Activated gamma-delta T cell treated with anti-CD3 and anti-CD28 coated beads, Interleukin-2, amount 50 U/mL, for 16 hours (primary cell): ENCODE data around the gene CDH23.
A peak's percentile ranks its signal among the peaks of the same experiment; 100 is the strongest.

Experiments used
- DNase-seq: peaks from one replicate; pipeline ENCODE4 v3.0.0-alpha.2; 2020; ENCODE audit warnings: low read depth

CDH23 gene

DNA sequence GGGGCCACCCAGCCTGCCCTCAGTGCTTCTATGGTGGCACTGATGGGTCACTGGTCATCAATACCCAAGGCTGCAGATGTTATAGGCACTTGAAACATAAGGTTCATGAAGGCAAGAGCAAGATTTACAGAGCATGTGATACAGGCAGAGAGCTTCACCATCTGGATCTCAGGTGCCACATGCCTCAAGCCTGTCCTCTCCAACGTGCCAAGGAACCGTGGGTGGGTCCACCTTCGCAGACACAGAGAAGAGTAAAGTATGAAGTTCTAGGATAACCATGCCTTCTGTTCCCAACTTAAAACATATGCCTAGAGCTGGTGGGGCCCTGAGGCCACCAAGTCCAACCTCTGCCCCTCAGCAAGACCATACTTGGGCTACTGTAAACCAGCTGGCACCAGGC lies 26.7 kb upstream of the CDH23 start:
- DNase-seq: no peak

DNA sequence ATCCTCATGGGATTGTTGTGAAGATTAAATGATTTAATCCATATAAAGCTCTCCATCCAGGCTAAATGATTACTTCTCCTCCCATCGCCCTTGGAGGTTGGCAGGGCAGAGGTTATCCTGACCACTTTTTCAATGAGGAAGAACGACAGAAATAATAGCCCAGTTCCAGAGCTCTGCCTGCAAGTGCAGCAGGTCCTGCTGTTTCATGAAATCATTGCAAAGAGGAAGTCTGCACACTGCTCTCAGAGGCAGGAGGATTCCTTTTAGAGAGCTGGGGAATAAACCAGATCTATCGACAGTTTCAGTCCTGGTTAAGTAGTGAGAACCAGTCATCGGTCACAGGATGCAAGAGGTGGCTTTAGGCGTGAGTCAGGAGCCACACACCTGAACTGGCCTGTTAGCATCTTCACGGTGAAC lies 25.0 kb upstream of the CDH23 start:
- no peak for DNase-seq

DNA sequence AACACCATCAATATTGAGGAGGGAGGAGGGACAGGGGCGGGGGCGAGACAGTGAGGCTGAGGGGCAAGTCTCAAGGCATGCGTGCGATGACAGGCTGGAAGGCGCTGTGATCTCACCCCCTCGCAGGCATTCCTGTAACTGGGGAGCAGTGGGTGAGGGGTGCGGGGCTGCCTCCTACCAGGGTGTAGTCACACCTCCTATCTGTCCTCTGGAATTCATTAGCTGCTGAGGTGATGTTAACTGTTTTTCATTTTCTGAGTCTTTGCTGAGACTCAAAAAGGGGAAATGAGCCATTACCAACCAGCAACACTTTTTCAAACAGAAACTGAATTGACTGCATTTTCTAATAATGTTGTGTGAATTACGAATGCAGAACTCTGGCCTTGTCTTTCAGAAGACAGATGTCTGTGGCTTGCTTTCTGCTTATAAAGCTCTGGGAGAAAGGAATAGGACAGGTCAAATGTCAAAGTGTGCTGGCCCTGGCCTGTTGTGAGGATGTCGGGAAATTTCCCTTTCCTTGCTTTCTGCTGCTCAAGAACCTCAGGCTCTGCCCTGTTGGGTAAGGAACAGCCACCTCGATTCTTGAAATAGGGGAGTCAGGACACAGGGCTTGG lies 23.7 kb upstream of the CDH23 start:
- DNase-seq: no peak

DNA sequence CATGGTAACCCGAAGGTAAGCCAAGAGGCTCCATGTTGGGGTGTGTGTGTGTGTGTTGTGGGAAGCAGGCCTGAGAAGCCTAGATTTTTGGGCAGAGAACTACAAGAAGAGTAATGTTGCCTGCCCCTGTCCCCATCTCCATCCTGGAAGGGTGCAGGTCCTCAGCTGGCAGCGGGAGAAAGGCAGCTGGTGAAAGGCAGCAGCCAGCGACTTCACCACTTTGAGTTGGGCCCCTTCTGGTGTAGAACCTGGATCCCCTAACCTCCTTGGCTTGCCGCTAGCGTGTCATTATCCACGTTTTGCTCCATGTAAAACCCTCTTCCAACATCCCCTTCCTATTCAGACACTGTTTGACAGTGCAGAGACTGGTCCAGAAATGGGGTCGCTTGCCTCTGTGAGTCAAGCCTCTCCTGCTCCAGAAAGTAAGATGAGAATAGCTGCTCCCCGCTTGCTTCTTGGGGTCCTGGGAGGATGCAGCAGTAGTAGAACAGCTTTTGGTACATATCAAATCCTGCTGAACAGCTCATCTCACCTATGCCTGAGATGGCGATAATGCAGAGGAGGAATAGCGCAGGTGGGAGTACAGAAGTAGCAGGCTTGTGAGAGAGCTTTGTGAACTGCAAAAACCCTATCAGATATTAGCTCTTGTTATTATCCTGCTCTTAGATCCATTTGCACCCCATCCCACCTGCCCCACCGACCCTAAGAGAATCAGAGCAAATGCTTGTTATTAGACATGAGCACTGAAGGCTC lies 22.1 kb upstream of the CDH23 start:
- no peak for DNase-seq

DNA sequence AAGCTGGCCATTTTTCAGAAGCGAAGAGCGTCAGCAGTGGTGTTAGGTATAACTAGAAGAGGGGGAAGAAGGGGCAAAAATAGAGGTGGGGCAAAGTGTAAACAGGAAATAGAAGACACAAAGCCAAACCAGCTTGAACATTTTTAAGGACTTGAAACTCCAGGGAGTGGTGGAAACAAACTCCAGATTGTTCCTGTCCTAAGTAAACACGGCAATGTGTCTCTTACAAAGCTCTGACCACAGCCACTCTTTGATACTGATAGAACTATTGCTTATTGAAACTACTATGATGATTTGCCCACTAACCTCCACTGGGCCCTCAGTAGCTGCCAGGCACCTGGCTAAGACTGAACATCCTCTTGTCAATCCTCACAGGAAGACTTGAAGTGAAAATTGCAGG lies 20.8 kb upstream of the CDH23 start:
- no peak for DNase-seq

DNA sequence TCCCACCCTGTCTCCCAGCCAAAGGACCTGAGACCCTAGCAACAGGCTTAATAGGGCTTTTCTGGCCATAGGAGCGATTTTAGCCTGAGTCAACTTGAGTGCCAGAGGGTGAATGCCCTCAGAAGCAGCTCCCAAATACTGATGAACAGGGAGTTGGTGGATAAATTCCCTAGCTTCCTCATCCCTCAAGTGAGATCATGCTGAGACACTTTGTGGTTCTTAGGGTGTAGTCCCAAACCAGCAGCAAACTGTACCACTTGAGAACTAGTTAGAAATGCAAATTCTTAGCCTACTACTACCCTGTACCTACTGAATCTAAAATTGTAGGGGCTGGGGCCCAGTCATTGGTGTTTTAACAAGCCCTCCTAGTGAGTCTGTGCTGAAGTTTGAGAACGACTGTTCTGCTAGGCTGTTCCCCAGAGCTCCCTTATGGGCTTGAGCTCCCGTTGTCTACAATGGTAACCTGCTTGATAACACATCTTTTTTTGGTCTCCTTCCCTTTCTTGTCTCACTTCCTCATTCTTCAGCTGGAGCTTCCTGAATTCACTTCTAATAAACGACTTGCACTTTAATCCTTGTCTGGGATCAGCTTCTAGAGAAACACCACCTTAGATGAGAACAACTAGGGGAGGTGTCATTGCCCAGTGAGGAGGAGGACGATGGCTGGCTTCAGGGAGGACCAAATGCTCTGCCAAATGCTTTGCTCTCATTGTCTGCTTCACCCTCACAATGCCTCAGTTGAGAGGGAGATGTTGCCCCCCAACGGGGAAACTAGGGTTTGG lies 18.2 kb upstream of the CDH23 start:
- DNase-seq: no peak

DNA sequence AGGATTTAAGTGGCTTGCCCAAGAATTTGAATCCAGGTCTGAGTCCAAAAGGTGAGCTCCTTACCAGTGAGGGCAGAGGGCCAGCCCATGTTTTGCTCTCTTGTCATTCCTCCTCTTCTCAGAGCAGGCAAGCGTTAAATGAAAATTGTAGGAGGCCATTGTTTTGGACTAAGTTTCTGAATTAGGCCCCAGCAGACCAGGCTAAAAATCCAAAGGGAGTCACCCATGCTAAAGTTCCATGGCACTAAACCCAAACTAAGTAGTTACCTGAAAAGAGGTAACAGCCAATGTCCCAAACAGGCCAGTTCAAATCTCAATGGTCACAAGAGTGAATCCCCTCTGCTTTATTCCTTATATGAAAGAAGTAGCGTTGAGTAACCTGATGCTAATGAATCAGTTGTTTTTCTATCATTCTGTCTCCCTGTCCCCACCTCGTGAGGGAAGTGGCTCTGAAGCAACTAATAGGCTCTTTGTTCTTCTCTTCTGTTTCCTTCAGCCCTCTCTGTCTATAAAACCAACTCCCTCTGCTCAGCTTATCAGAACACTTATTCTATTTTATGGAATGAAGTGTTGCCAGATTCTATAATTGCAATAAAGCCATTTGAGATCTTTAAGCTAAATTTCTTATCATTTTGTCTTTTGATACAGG lies 17.5 kb upstream of the CDH23 start:
- DNase-seq: no peak

DNA sequence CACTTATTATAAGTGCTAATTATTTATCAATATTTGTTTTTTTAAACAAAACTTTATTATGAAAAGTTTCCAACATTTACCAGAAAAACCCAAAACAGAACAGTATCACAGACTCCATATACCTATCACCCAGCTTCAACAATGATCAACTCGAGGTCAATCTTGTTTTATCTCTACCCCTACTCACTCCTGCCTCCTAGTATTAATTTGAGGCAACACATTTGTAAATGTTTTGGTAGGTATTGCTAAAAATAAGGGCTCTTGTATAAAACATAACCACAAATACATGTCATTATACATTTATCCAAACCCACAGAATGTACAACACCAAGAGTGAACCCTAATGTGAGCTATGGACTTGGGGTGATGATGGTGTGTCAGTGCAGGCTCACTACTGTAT lies 15.9 kb upstream of the CDH23 start:
- no peak for DNase-seq

DNA sequence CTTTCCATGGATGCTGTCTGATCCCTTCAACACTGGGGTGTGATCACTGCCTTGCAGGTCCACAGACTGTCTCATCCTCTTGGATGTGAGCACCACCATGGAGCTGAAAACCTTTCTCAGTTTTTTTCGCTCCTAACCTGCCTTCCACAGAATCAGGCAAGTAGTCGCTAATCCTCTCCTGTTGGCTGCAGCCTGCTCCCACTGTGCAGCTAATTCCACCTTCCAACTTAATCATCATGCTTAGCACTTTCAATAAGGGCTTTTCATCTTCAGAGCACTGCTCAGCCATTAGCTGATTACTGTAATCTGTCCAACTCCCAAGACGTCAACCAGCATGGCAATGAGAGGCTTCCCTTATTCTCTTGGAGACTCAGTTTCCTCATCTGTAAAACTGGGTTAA lies 15.1 kb upstream of the CDH23 start:
- no peak for DNase-seq

DNA sequence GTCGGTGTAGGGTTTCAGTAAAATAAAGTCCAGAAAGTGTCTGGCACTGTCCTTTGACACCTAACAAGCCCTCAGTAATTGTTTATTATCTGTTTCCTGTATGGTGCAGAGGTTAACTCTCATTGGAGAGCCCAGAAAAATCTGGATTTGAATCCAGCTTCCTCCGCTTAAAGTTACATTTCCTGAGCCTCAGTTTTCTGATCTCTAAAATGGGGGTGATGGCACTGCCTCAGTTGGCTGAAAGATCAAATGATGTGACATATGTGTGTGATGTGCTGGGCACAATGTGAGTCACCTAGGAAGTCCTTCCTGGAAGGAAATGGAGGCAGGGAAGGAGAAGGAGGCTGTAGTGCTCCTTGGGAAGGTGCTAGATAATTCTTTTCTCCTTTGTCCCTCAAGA lies 14.7 kb upstream of the CDH23 start:
- DNase-seq: no peak

DNA sequence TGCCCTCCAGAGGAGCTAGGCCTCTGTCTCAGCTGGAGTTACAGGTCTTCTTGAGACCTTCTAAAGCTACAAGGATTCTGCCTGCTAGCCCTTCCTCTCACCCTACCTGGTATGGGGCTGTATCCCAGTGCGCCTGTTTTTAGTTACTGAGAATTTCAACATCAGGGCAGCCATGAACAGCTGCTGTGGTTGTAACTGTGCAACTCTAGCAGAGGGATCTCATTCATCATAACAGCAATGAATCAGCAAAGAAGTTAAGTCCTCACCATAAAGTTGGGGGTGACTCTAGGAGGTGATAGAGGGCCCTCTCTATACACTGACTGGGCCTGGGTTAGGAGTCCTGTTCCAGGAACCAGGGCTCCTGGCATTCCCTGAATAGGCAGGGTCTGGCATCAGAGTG lies 14.0 kb upstream of the CDH23 start:
- no peak for DNase-seq

DNA sequence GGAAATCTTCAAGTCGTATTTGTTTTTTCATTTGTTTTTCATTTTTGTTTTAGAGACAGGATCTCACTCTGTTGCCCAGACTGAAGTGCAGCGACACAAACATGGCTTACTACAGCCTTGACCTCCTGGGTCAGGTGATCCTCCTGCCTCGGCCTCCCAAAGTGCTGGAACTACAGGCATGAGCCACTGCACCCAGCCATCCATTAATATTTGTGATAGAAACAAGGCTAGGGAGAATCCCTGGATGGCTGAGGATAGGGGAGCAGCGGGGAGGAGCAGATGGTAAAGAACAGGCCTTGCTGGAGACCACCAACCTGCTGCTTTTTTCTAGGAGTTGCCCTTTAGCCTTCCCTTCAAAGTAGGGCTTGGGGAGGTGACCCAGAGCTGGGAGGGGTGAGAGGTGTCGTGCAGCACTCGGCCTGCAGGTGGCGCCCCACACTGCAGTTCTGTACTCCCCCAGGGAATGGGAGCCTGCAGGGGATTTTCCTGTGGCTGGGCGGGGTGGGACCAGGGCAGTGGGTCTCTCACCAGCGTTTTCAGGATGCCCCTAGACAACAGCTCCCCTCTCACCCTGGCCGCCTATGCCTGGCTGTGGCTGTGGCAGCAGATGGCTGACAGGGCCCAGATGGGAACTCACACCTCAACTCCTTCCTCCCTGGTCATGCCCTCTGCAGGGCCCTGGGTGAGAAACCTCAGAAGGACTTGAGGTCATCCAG lies 12.6 kb upstream of the CDH23 start:
- peak; percentile 62 for DNase-seq

DNA sequence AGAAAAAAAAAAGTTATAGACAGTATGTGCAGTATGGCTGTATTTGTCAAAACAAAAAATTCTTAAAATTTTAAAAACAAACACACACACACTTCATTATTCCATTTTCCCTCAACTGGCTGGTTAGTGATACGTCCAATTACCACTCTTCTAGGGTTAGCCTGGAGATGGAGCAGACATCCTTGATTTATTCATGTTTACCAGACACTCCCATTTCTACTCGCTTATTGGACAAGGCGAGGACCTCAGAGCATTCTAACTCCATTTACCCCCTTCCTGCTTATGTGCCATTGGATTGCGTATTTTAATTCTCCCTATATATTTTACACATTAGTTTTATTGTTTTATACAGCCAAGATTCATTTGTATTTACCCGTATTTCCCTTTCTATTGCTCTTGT lies 8.5 kb upstream of the CDH23 start:
- DNase-seq: no peak

DNA sequence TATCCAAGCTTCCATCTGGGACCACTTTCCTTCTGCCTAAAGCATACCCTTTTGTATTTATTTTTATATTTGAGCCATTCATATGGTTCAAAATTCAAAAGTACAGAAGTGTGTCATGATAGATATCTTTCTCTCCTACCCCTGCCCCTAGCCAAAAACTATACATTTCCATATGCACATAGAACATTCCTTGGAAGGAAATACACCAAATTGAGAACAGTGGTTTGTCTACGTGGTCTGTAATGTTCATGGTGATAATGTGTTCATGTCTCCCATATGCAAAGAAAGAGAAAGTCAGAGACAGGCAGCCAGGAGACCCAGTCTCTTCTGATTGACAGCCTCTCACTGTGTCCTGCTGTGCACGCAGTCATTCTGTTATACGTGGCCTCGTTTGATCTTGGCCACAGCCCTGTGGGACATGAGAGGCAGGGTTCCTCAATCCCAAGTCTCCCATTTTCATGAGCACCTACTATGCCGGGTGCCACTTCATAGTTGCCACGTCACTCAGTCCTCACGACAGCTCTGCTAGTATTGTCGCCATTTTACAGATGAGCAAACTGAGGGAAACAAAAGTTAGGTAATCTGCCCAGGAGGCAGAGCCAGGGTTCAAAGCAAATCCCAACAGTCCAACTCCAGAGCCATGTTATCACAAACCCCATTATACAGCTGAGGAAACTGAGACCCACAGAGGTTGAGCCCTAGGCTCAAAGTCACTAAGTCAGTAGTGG lies 8.0 kb upstream of the CDH23 start:
- no peak for DNase-seq

DNA sequence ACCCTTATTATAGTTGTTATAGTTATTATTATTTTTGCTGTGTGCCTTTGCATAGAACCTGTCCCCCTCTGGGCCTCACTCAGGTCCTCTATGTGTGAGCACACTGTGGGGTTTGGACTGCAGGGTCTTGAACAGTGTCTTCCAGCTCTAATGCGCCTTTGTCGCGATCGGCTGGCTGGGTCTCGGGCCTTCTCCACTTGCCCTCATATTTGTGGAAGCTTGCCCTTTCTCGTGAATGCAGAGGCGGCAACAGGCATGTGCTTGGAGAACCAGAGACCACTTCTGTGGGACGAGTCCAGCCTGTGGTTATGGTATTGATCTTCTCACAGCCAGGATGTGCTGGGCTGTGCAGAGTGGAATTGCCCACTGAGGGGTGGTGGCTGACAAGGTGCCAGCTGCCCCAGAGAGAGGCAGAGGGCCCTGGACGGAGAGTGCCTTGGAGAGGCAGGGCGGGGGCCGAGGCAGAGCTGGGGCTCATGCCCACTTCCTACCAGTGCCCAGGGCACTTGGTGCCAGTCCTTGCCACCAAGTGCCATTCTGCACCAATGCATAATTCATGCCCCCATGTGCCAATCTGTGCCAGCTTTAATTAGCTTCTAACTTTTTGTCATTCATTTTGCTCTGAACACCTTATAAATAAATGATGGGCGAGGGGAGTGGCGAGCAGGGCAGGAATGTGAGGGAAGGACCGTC lies 6.8 kb upstream of the CDH23 start:
- no peak for DNase-seq

DNA sequence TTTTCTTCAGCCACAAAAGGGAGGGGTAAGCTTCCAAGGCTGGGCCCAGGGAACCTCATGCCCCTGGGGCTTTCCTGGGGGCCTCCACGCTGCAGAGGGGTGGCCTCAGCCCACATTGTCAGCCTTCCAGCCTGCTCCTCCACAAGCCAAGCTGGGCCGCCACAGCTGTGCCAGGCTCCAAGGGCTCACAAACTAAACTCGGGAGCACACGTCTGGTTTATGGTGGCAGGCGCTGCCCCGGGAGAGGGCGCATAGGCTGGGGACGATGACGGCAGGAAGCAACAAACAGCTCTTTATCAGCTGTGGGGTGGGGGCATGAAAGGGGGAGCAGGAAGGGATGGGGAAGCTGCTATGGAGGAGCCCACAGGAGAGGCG lies 6.3 kb upstream of the CDH23 start:
- DNase-seq: no peak

DNA sequence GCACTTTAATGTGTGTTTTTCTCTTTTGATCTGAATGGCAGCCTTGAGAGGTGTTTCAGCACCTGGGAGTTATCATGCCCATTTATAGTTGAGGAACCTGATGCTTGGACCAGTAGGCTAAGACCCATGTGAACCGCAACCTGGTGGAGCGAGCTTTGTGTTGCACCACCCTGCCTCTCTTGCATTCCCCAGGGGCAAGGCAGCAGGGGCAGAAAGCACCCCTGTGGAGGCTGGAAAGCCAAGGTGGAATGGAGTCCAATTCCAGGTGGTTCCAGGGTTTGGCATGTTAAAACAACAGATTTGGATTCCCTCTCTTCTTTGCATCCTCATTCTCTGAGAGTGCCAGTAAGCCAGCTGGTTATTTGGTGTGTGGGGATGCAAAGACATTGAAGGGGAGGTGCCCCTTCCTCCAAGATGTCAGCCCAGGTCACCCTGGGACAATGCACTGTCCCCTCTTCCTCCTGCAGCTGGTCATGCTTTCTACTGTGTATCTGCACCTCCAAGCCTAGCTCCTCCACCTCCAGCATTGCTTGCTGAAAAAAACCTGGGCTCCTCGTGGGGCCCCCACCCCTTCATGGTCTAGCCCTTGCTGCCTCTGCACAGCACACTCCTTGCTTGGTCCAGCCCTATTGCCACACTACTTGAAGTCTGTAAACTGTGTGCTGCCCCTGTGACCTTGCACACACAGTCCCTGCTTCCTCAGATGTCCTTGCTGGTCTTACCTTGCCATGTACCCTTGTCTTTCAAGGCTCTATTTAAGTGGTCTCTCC lies 5.6 kb upstream of the CDH23 start:
- DNase-seq: no peak

DNA sequence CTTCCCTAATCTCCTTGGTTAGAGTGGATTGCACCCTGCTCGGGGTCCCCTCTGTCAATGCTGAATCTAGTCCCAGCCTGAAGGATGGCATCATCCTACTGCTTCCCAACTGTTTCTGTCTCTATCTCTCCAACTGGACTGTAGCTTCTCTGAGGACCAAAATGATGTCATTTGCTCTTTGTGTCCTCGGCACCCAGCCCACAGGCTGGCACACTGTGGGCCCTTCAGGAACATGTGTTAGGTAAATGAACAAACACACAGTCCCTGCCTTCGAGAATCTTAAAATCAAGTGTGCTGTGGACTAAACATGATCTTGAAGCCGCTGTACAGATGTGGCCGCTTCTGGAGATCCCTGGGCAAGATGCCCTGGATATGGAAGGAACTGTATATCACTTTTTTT lies 5.0 kb upstream of the CDH23 start:
- no peak for DNase-seq

DNA sequence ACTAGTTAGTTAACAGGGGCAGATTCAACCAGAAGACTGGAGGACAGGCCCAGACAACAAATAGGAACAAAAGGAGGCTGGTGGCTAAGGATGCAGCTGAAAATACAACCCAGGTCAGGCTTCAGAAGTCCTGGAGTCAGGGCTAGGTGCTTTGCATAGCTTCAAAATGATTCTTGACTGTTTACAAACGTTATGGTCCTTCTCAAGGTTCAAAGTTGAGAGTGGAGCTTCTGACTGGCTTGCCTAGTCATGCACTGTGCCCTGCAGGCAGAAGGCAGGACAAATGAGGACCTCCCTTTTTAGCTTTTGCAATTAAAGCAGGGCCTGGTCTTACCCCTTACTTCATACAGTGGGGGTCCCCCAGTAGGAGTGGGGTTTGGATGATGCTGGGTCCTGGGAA lies 4.4 kb upstream of the CDH23 start:
- DNase-seq: no peak
